H1 (cell line): ENCODE measurements around the gene RHOBTB1. TPM values are rescaled to one million over a fixed set of nuclear protein-coding genes. Genes with fewer than 3 reads are reported as not detected.

Experiments used
- CTCF ChIA-PET: fragments of 300-600 bp; sonication (Branson Sonifier 250); formaldehyde crosslinking; loops from one replicate; lab custom pipeline; 2021; ENCODE audit not compliant: partially characterized antibody; lab: Charles Lee
- POLR2A ChIA-PET: fragments of 300-600 bp; sonication (Branson Sonifier 250); formaldehyde crosslinking; loops from one replicate; lab custom pipeline; 2021; ENCODE audit warnings: inconsistent platforms; ENCODE audit not compliant: partially characterized antibody; lab: Charles Lee
- DNase-seq, 2 experiments: peaks; one replicate each; pipeline versions ENCODE4 v3.0.0 to v3.0.0-alpha.2; 2010 to 2022; ENCODE audit warnings: low spot score in 2 of 2, low read depth in 1 of 2, mixed read lengths in 1 of 2
- FAIRE-seq: peaks from 2 replicates; lab custom pipeline; 2011; peaks lifted over from hg19 to GRCh38; lab: Jason Lieb, UNC
- H2AFZ ChIP-seq: 2 replicates; pipeline ENCODE4 v1.8.1; 2012; ENCODE audit warnings: low read length, inconsistent platforms
- H2AK5ac ChIP-seq: 2 replicates; pipeline ENCODE4 v1.6.1; 2013; ENCODE audit warnings: low read depth, low read length
- H2BK120ac ChIP-seq: replicated peaks from 2 replicates; pipeline ENCODE3; 2013; ENCODE audit warnings: low read depth, low read length, inconsistent platforms
- H2BK12ac ChIP-seq: 2 replicates; pipeline ENCODE4 v1.6.1; 2013; ENCODE audit warnings: low read depth, low read length
- H2BK15ac ChIP-seq: 2 replicates; pipeline ENCODE4 v1.6.1; 2013; ENCODE audit warnings: low read length
- H2BK20ac ChIP-seq: 2 replicates; pipeline ENCODE4 v1.6.1; 2013; ENCODE audit warnings: low read length
- H2BK5ac ChIP-seq: 2 replicates; pipeline ENCODE4 v1.6.1; 2013; ENCODE audit warnings: low read depth, low read length
- H3K14ac ChIP-seq: 2 replicates; pipeline ENCODE4 v1.6.1; 2013; ENCODE audit warnings: inconsistent platforms; ENCODE audit not compliant: insufficient read length
- H3K18ac ChIP-seq: 2 replicates; pipeline ENCODE4 v1.6.1; 2013; ENCODE audit warnings: low read length; ENCODE audit errors: extremely low read depth
- H3K23ac ChIP-seq: 2 replicates; pipeline ENCODE4 v1.6.1; 2013; ENCODE audit warnings: inconsistent platforms; ENCODE audit not compliant: insufficient read length
- H3K23me2 ChIP-seq: 2 replicates; pipeline ENCODE4 v1.6.1; 2013; ENCODE audit warnings: low read depth, low read length
- H3K27ac ChIP-seq: 2 replicates; pipeline ENCODE4 v1.6.1; 2011; ENCODE audit warnings: low read depth, low read length, inconsistent platforms
- H3K27me3 ChIP-seq, 4 experiments: replicated peaks in 1 of 4; 1 replicate in 1 of 4; 2 replicates in 3 of 4; pipeline versions ENCODE4 v1.6.1 to v1.8.1; 2011 to 2013; ENCODE audit warnings: low read length in 3 of 4, mild to moderate bottlenecking in 3 of 4, inconsistent platforms in 2 of 4, mixed read lengths in 2 of 4, moderate library complexity in 1 of 4; ENCODE audit not compliant: control insufficient read depth in 3 of 4, insufficient read depth in 3 of 4; ENCODE audit errors: extremely low read depth in 1 of 4
- H3K36me3 ChIP-seq, 4 experiments: 2 replicates each; pipeline versions ENCODE4 v1.6.1 to v1.8.1; 2011 to 2013; ENCODE audit warnings: mild to moderate bottlenecking in 4 of 4, low read length in 3 of 4, moderate library complexity in 2 of 4, control low read depth in 1 of 4, inconsistent platforms in 1 of 4; ENCODE audit not compliant: insufficient read depth in 4 of 4, control insufficient read depth in 2 of 4
- H3K4ac ChIP-seq: replicated peaks from 2 replicates; pipeline ENCODE3; 2013; ENCODE audit warnings: low read length, low read depth, mixed read lengths, inconsistent platforms; ENCODE audit not compliant: insufficient read length
- H3K4me1 ChIP-seq, 4 experiments: replicated peaks in 1 of 4; 1 replicate in 1 of 4; 2 replicates in 3 of 4; pipeline versions ENCODE4 v1.6.1 to v1.8.1; 2011 to 2013; ENCODE audit warnings: low read length in 3 of 4, inconsistent platforms in 2 of 4, mixed read lengths in 1 of 4; ENCODE audit not compliant: insufficient read depth in 4 of 4, control insufficient read depth in 3 of 4
- H3K4me2 ChIP-seq, 2 experiments: 2 replicates each; pipeline versions ENCODE4 v1.6.1 to v1.8.1; 2011 to 2013; ENCODE audit warnings: low read depth in 2 of 2, low read length in 2 of 2, control low read depth in 1 of 2, inconsistent platforms in 1 of 2, mild to moderate bottlenecking in 1 of 2; ENCODE audit not compliant: insufficient read depth in 1 of 2
- H3K4me3 ChIP-seq, 4 experiments: fragments of 200-600, 300-600 bp in 1 of 4; sonication (generic), shearing (Covaris generic), sonication (Bioruptor Twin) in 1 of 4; 2 replicates each; pipeline versions ENCODE4 v1.5.1 to v1.8.1; 2011 to 2016; ENCODE audit warnings: low read length in 4 of 4, low read depth in 3 of 4, control low read depth in 2 of 4, inconsistent platforms in 2 of 4, mild to moderate bottlenecking in 2 of 4, mixed read lengths in 1 of 4, moderate library complexity in 1 of 4; ENCODE audit not compliant: insufficient read depth in 2 of 4; ENCODE audit errors: extremely low read depth in 1 of 4
- H3K56ac ChIP-seq: replicated peaks from 2 replicates; pipeline ENCODE3; 2013; ENCODE audit warnings: low read depth, mild to moderate bottlenecking, mixed read lengths, low read length, inconsistent platforms; ENCODE audit not compliant: insufficient read length
- H3K79me1 ChIP-seq: 2 replicates; pipeline ENCODE4 v1.6.1; 2013; ENCODE audit warnings: low read depth, low read length, control low read depth
- H3K79me2 ChIP-seq, 2 experiments: 2 replicates each; pipeline versions ENCODE4 v1.6.1 to v1.8.1; 2012 to 2013; ENCODE audit warnings: low read length in 2 of 2, mild to moderate bottlenecking in 2 of 2, inconsistent platforms in 1 of 2; ENCODE audit not compliant: insufficient read depth in 2 of 2, control insufficient read depth in 1 of 2
- H3K9ac ChIP-seq, 4 experiments: replicated peaks in 1 of 4; 1 replicate in 1 of 4; 2 replicates in 3 of 4; pipeline versions ENCODE4 v1.6.1 to v1.8.1; 2011 to 2013; ENCODE audit warnings: low read depth in 3 of 4, low read length in 3 of 4, control low read depth in 2 of 4, mild to moderate bottlenecking in 2 of 4, moderate library complexity in 2 of 4, inconsistent platforms in 1 of 4; ENCODE audit errors: extremely low read depth in 1 of 4
- H3K9me3 ChIP-seq, 2 experiments: 2 replicates each; pipeline versions ENCODE4 v1.6.1 to v1.8.1; 2012 to 2013; ENCODE audit warnings: mild to moderate bottlenecking in 2 of 2, moderate library complexity in 2 of 2, control low read depth in 1 of 2, inconsistent platforms in 1 of 2, low read depth in 1 of 2, low read length in 1 of 2, mixed read lengths in 1 of 2; ENCODE audit not compliant: insufficient read depth in 2 of 2
- H4K20me1 ChIP-seq, 2 experiments: replicated peaks in 1 of 2; 2 replicates each; pipeline versions ENCODE3 to v1.8.1; 2011 to 2013; ENCODE audit warnings: inconsistent platforms in 2 of 2, low read length in 2 of 2, mild to moderate bottlenecking in 1 of 2; ENCODE audit not compliant: insufficient read depth in 2 of 2, control insufficient read depth in 1 of 2
- H4K5ac ChIP-seq: 2 replicates; pipeline ENCODE4 v1.6.1; 2013; ENCODE audit warnings: low read length, low read depth, mixed read lengths, inconsistent platforms; ENCODE audit not compliant: insufficient read length
- H4K8ac ChIP-seq: 2 replicates; pipeline ENCODE4 v1.8.0; 2013; ENCODE audit warnings: mild to moderate bottlenecking, moderate library complexity, low read length, inconsistent platforms; ENCODE audit not compliant: insufficient read depth; ENCODE audit errors: extremely low read depth
- H4K91ac ChIP-seq: replicated peaks from 2 replicates; pipeline ENCODE3; 2013; ENCODE audit warnings: low read length, mixed read lengths, inconsistent platforms; ENCODE audit not compliant: insufficient read length
- BACH1 ChIP-seq: IDR thresholded peaks from 2 replicates; pipeline ENCODE4 v1.6.1; 2012; ENCODE audit warnings: low read length, improper control_type of control experiment
- EGR1 ChIP-seq: IDR thresholded peaks from 2 replicates; pipeline ENCODE4 v1.6.1; 2011; ENCODE audit warnings: low read depth, low read length, borderline replicate concordance
- NRF1 ChIP-seq: IDR thresholded peaks from 2 replicates; pipeline ENCODE4 v1.6.1; 2011; ENCODE audit warnings: mild to moderate bottlenecking, low read depth, low read length, improper control_type of control experiment
- PHF8 ChIP-seq: fragments of 200-600 bp; sonication (generic); conservative IDR thresholded peaks from 2 replicates; pipeline ENCODE4 v1.7.1; 2012; ENCODE audit warnings: low read depth, mild to moderate bottlenecking, inconsistent platforms, low read length, moderate library complexity
- RBBP5 ChIP-seq: IDR thresholded peaks from 2 replicates; pipeline ENCODE4 v1.7.1; 2012; ENCODE audit warnings: low read depth, mild to moderate bottlenecking, inconsistent platforms, low read length, moderate library complexity, borderline replicate concordance
- YY1 ChIP-seq: IDR thresholded peaks from 2 replicates; pipeline ENCODE4 v1.6.1; 2011; ENCODE audit warnings: low read depth, mild to moderate bottlenecking, low read length
- WGBS, 2 experiments: shearing (Covaris generic) in 1 of 2; methylation state at CpG; one replicate each; pipeline versions ENCODE4 v1.1.6 to v1.1.7; 2013 to 2015; ENCODE audit warnings: low lambda C conversion rate in 2 of 2, mixed read lengths in 2 of 2, inconsistent platforms in 1 of 2, low coverage in 1 of 2, missing lambda C conversion rate in 1 of 2; ENCODE audit not compliant: insufficient replicate concordance in 2 of 2, insufficient coverage in 1 of 2, insufficient read length in 1 of 2; ENCODE audit errors: extremely low coverage in 1 of 2, missing lambda C conversion rate in 1 of 2; 5-methylcytosine and 5-hydroxymethylcytosine counted together
- polyA plus RNA-seq, 7 experiments: library from polyadenylated mRNA; depleted of rRNA in 3 of 7; stranded (reverse) in 5 of 7; unstranded in 2 of 7; fragments of >200 nt in 5 of 7; fragments of 200-250 nt in 2 of 7; gene quantifications; 1 replicate in 5 of 7; 2 replicates in 1 of 7; 4 replicates in 1 of 7; pipeline versions ENCODE4 v1.2.1 to v1.2.3, GENCODE V29; 2011 to 2013; ENCODE audit warnings: missing spikeins in 2 of 7, mixed read lengths in 2 of 7
- total RNA-seq: library from RNA; stranded (reverse); fragmentation: NEBNext Ultra II Directional; extraction: Animal tissue kit (Norgen Biotek cat#: 25700); gene quantifications from 2 replicates; pipeline ENCODE4 v1.2.1, GENCODE V29; 2021
- TF ChIP-seq, protein P1 (sequence below), 3 experiments: IDR thresholded peaks; 1 replicate in 2 of 3; 2 replicates in 1 of 3; pipeline versions ENCODE4 v1.5.1 to v1.6.1; 2011; ENCODE audit warnings: low read length in 3 of 3, mild to moderate bottlenecking in 3 of 3, inconsistent platforms in 2 of 3, low read depth in 1 of 3, moderate library complexity in 1 of 3; ENCODE audit not compliant: insufficient read depth in 1 of 3; ENCODE audit errors: control extremely low read depth in 1 of 3

The RHOBTB1 gene
- total and polyA plus RNA-seq, 2 of the 8 experiments (the other 6 are each of a cell fraction or from before 2014, with no cell fraction given): 6.1 to 7.4 TPM

DNA sequence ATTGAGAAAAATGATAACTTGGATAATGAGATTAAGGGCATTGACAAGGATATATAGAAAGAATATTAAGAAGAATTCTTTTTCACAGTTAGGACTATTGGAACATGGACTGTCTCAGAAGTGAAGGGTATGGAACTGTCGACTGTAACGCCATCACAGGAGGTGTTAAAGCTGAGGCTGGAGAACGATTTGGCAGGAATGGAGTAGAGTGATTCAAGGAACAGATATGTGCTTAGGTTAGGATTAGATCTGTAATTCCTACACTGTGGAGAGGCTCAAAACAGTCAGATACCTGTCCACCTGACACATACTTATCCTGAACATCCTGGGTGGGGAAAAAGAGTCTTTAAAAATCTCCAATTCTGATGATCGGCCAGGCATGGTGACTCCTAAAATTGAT lies 30.9 kb downstream of the RHOBTB1 start:
- H3K27me3 ChIP-seq: no peaks in the 10 kb centered on the region
- no peaks in the 10 kb centered on the region for H3K36me3 ChIP-seq
- no peaks in the 10 kb centered on the region for H3K4me1 ChIP-seq
- H2AFZ ChIP-seq: no peak overlapping the region
- no peak overlapping the region for H2BK12ac ChIP-seq
- no peak overlapping the region for H4K5ac ChIP-seq
- no peak overlapping the region for H3K18ac ChIP-seq
- H3K23me2 ChIP-seq: no peaks in the 10 kb centered on the region
- no peak overlapping the region for H2BK120ac ChIP-seq
- H3K9ac ChIP-seq: no peak overlapping the region
- H4K91ac ChIP-seq: no peak overlapping the region
- no peak overlapping the region for H3K23ac ChIP-seq
- no peak overlapping the region for H2BK5ac ChIP-seq
- H4K20me1 ChIP-seq: no peaks in the 10 kb centered on the region
- no peak overlapping the region for H3K27ac ChIP-seq
- no peak for FAIRE-seq
- 87% methylated on average over 4 of the region's 4 CpGs; no CpG with 5 or more reads in 1 of the 2 experiments for WGBS, 2 experiments
- H3K14ac ChIP-seq: no peak overlapping the region
- TF ChIP-seq BACH1 (no peak), RBBP5 (no peak), NRF1 (no peak), EGR1 (no peak), PHF8 (no peak), YY1 (no peak)
- TF ChIP-seq, protein P1, sequence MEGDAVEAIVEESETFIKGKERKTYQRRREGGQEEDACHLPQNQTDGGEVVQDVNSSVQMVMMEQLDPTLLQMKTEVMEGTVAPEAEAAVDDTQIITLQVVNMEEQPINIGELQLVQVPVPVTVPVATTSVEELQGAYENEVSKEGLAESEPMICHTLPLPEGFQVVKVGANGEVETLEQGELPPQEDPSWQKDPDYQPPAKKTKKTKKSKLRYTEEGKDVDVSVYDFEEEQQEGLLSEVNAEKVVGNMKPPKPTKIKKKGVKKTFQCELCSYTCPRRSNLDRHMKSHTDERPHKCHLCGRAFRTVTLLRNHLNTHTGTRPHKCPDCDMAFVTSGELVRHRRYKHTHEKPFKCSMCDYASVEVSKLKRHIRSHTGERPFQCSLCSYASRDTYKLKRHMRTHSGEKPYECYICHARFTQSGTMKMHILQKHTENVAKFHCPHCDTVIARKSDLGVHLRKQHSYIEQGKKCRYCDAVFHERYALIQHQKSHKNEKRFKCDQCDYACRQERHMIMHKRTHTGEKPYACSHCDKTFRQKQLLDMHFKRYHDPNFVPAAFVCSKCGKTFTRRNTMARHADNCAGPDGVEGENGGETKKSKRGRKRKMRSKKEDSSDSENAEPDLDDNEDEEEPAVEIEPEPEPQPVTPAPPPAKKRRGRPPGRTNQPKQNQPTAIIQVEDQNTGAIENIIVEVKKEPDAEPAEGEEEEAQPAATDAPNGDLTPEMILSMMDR (IDR thresholded peaks at IDR 0.05; ENCODE audit: control extremely low read depth in 1 of 3, insufficient read depth in 1 of 3, low read depth in 1 of 3, low read length in 3 of 3): no peak
- POLR2A ChIA-PET: no interaction called here
- H3K56ac ChIP-seq: no peak overlapping the region
- no peak overlapping the region for H3K4me2 ChIP-seq
- H2BK20ac ChIP-seq: no peak overlapping the region
- no peak for DNase-seq
- no peaks in the 10 kb centered on the region for H3K79me2 ChIP-seq
- H3K4me3 ChIP-seq: no peak overlapping the region
- H2BK15ac ChIP-seq: no peak overlapping the region
- no peak overlapping the region for H4K8ac ChIP-seq
- no peaks in the 10 kb centered on the region for H3K79me1 ChIP-seq
- CTCF ChIA-PET: interaction anchor here (1.3 to 1.4 kb wide), 2 partner anchors 12 to 13 kb away, joined by 3 to 4 read pairs; no protein-coding TSS in a partner anchor
- no peak overlapping the region for H3K4ac ChIP-seq
- H2AK5ac ChIP-seq: no peak overlapping the region
- H3K9me3 ChIP-seq: no peaks in the 10 kb centered on the region
